Measurements from ENCODE around the gene DNPH1. TPM values are rescaled to one million over a fixed set of nuclear protein-coding genes. Genes with fewer than 3 reads are reported as not detected.

The DNPH1 gene
- total and polyA plus RNA-seq, 10 of the 15 experiments (the other 5 are each of a cell fraction or from before 2014, with no cell fraction given) = 7.0 to 136 (median 67.7) TPM

DNA sequence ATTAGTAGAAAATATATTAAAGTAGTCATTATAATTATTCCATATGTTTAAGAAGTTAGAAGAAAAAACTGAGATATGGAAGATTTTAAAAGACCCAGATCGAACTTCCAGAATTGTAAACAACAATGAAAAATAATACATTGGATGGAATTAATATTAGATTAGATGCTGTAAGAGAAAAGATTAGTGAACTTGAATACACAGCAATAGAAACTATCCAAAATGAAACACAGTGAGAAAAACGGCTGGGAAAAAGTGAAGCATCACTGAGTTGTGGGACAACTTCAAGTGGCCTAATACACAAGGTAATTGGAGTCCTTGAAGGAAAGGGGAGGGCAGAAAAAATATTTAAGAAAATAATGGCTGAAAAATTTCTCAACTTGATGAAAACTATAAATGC lies 9.8 kb upstream of the DNPH1 start:
- CTCF ChIA-PET = interaction anchor here (1.2 to 2.1 kb wide), 2 partner anchors 10 to 24 kb away, joined by 4 to 14 read pairs; partner anchors contain the start of gene DNPH1
- FAIRE-seq = no peak
- no peaks in the 10 kb centered on the region for H4K20me1 ChIP-seq (ENCODE audit: control insufficient read depth, insufficient read depth)
- SMC1A ChIA-PET (ENCODE audit: uncharacterized antibody, unreplicated experiment) = interaction anchor here (1.0 to 1.2 kb wide), 2 partner anchors 8 to 21 kb away, joined by 3 to 4 read pairs; no protein-coding TSS in a partner anchor
- 13% methylated on average over 2 of the region's 2 CpGs for WGBS (ENCODE audit: insufficient coverage, insufficient replicate concordance, low lambda C conversion rate, missing lambda C conversion rate)
- no TSS peak for BruUV-seq (replicated peaks)
- no peak overlapping the region for H3K4me2 ChIP-seq (ENCODE audit: control insufficient read depth, insufficient read depth)
- no peak overlapping the region for H3K9ac ChIP-seq (ENCODE audit: control insufficient read depth, insufficient read depth, low read length)
- H3K9me3 ChIP-seq (replicated peaks; ENCODE audit: control insufficient read depth, insufficient read depth, low read length) = peaks cover 2% of the 10 kb centered on the region; the same call in 2 of the 3 replicates
- H3K4me1 ChIP-seq (ENCODE audit: control insufficient read depth, insufficient read depth, low read length) = peaks cover 6% of the 10 kb centered on the region
- H2AFZ ChIP-seq (ENCODE audit: control insufficient read depth, low read depth, low read length) = no peak overlapping the region
- H3K36me3 ChIP-seq (ENCODE audit: control insufficient read depth in 2 of 2, insufficient read depth in 2 of 2, low read length in 1 of 2) = no peaks in the 10 kb centered on the region
- intact Hi-C loops (cut with micrococcal nuclease; ENCODE audit: unreplicated experiment) (no loop called here), in situ Hi-C loops (cut with MboI) (no loop called here)
- RAD21 ChIA-PET (ENCODE audit: unreplicated experiment) = interaction anchor here (0.7 kb wide), 1 partner anchor 354 kb away, joined by 3 read pairs; no protein-coding TSS in a partner anchor
- TF ChIP-seq BACH1 (IDR thresholded peaks at IDR 0.05; ENCODE audit: borderline replicate concordance) (no peak), RFX5 (IDR thresholded peaks at IDR 0.05; ENCODE audit: low read depth, low read length) (no peak), EP300 (IDR thresholded peaks at IDR 0.05; ENCODE audit: borderline replicate concordance in 1 of 2, control insufficient read depth in 1 of 2, low read depth in 2 of 2, low read length in 2 of 2) (no peak), DPF2 (IDR thresholded peaks at IDR 0.05) (no peak), TCF3 (IDR thresholded peaks at IDR 0.05; ENCODE audit: borderline replicate concordance, insufficient read depth, low read depth, low read length) (no peak), BHLHE40 (IDR thresholded peaks at IDR 0.05; ENCODE audit: borderline replicate concordance in 1 of 2, low read depth in 2 of 2, low read length in 1 of 2) (no peak), NFXL1 (IDR thresholded peaks at IDR 0.05; ENCODE audit: borderline replicate concordance) (no peak), ASH2L (IDR thresholded peaks at IDR 0.05; ENCODE audit: borderline replicate concordance, low read depth) (no peak), SUZ12 (IDR thresholded peaks at IDR 0.05; ENCODE audit: unreplicated experiment) (no peak), NR2C1 (IDR thresholded peaks at IDR 0.05) (no peak), POLR2AphosphoS2 (IDR thresholded peaks at IDR 0.05; ENCODE audit: low read depth, low read length) (no peak), TARDBP (IDR thresholded peaks at IDR 0.05; ENCODE audit: borderline replicate concordance) (no peak), CHD2 (IDR thresholded peaks at IDR 0.05; ENCODE audit: borderline replicate concordance, low read depth, low read length) (no peak), ZBED1 (IDR thresholded peaks at IDR 0.05; ENCODE audit: borderline replicate concordance) (no peak)
- TF ChIP-seq, protein P1, sequence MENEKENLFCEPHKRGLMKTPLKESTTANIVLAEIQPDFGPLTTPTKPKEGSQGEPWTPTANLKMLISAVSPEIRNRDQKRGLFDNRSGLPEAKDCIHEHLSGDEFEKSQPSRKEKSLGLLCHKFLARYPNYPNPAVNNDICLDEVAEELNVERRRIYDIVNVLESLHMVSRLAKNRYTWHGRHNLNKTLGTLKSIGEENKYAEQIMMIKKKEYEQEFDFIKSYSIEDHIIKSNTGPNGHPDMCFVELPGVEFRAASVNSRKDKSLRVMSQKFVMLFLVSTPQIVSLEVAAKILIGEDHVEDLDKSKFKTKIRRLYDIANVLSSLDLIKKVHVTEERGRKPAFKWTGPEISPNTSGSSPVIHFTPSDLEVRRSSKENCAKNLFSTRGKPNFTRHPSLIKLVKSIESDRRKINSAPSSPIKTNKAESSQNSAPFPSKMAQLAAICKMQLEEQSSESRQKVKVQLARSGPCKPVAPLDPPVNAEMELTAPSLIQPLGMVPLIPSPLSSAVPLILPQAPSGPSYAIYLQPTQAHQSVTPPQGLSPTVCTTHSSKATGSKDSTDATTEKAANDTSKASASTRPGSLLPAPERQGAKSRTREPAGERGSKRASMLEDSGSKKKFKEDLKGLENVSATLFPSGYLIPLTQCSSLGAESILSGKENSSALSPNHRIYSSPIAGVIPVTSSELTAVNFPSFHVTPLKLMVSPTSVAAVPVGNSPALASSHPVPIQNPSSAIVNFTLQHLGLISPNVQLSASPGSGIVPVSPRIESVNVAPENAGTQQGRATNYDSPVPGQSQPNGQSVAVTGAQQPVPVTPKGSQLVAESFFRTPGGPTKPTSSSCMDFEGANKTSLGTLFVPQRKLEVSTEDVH (IDR thresholded peaks at IDR 0.05; ENCODE audit: low read depth, partially characterized antibody) = no peak
- DNase-seq (ENCODE audit: low read depth, low spot score) = no peak
- POLR2A ChIA-PET = interaction anchor here (1.5 kb wide), 1 partner anchor 10 kb away, joined by 5 read pairs; the partner anchor contains the start of gene DNPH1
- peaks cover 0 to 8% of the 10 kb centered on the region in 2 experiments; a peak in 3 of 4 replicates for H3K27me3 ChIP-seq (replicated peaks in 1 of 2; ENCODE audit: control insufficient read depth in 2 of 2, insufficient read depth in 2 of 2, low read length in 1 of 2)
- H3K79me2 ChIP-seq (ENCODE audit: control insufficient read depth, insufficient read depth, low read length) = no peaks in the 10 kb centered on the region
- ATAC-seq = no peak
- no peak overlapping the region for H3K4me3 ChIP-seq
- H3K27ac ChIP-seq (ENCODE audit: control insufficient read depth, insufficient read depth) = no peak overlapping the region
